ACHN (cell line): ENCODE results near the gene ADGRG1.

Experiments used
- DNase-seq: peaks from one replicate; pipeline ENCODE4 v3.0.0-alpha.2; 2015
- in situ Hi-C: cut with HindIII; loops from 2 replicates; pipeline ENCODE4 v1.10.0; 2017; ENCODE audit warnings: low sequenced_read_pairs, low pct_ligation_motif_present, low pct_unique_long_range_greater_than_20kb

ADGRG1 gene

DNA sequence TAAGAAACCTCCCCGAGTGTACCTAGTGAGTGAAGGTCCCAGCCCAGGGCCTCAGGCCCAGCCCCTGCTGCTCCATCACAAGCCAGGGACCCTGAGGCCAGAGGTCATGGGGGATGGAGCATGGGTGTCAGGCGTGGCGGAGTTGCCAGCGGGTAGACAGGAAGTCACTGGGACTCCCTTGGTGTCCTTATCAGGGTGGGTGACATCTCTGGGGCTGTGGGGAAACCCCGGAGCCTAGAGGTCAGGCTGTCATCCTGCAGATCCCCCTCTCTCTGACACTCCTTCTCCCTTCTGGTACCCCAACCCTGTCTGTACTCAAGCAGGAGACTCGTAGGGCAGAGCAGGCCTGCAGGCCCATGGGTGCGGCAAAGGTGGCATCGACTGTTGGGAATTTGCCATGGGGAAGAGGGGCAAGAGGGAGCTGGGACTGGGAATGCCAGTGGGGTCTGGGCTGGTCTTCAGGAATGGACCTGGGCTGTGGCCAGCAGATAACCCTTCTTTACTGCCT, 10.8 kb upstream of the ADGRG1 start:
- in situ Hi-C loops: no loop called here
- no peak for DNase-seq

DNA sequence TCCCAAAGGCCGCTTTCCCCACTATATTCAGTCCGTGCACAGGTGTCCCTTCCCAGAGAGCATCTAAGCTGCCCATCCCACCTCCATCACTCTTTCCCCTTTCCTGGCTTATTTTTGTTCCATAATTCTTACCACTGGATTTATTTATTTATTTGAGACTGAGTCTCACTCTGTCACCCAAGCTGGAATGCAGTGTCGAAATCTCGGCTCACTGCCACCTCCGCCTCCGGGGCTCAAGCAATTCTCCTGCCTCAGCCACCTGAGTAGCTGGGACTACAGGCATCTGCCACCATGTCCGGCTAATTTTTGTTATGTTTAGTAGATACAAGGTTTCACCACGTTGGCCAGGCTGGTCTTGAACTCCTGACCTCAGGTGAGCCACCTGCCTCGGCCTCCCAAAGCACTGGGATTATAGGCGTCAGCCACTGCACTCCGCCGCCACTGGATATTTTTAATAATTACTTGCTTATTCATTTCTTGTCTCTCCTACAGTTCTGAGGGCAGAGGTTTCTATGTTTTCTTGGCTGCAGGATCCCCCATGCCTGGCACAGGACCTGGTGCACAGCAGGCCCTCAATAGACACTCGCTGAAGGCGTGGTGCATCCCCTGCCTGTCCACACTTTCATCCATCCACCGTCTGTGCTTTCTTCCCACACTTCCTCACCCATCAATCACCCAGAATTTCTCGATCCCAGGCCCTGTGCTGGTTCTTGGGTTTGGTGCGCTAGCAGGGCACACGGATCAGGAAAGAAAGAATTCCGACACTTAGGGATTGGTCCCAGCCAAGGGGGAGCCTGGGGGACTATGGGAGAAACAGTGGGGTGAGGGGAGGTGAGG, 9.9 kb upstream of the ADGRG1 start:
- in situ Hi-C loops: no loop called here
- no peak for DNase-seq

DNA sequence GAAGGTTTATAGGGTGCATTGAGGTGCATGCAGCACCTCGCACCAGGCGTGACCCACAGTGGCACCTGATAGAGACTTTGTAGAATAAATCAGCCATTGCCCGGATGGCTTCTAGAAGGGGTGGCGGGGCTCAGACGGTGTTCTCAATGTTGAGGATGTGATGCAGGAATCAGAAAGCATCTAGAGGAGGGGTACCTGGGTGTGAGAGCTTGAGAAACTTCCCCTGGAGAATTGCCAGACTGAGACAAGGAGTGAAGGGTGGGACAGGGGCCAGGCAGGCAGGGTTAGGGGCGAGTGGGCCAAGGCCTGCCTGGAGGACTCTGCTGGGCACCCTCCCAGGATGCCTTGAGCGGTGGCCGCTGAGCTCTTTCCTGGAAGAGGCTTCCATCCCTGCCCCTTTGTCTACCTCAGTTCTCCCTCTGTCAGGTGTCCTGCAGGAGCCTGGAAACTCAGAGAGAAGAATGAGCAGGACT, 9.3 kb upstream of the ADGRG1 start:
- DNase-seq: no peak
- in situ Hi-C loops: no loop called here

DNA sequence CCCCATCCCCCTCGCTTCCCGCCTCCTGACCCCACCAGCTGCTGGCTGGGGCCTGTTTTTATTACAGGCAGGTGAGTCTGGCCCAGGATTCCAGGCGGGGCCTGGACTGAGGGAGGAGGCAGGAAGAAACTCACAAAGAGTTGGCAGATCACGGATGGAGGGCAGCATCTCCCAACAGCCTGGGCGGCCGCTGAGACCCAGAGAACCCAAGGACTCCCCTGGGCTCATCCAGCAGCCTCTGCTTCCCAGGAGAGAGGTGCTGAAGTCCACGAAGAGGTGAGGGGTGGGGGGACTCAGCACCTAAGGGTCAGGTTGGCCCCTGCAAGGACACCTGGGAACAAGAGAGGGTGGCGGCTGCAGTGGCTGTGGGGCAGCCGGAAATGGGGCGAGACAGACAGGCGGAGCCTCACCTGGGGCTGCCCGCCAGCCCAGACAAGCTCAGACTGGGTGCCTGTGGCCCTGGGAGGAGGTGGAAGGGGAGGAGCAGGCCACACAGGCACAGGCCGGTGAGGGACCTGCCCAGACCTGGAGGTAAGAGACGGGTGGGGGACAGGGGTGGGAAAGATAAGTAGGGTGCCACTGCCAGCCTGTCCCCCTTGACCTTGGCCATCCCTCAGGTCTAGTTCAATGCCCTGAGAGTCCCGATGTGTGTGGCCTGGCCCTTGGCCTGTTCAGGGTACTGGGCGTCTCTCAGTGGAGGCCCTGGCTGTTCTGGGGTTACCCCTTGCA, 8.7 kb upstream of the ADGRG1 start:
- in situ Hi-C loops: no loop called here
- no peak for DNase-seq

GRCh38 chr16:57620335-57621231, 7.8 kb upstream of the ADGRG1 start:
- in situ Hi-C loops: no loop called here
- DNase-seq: no peak

DNA sequence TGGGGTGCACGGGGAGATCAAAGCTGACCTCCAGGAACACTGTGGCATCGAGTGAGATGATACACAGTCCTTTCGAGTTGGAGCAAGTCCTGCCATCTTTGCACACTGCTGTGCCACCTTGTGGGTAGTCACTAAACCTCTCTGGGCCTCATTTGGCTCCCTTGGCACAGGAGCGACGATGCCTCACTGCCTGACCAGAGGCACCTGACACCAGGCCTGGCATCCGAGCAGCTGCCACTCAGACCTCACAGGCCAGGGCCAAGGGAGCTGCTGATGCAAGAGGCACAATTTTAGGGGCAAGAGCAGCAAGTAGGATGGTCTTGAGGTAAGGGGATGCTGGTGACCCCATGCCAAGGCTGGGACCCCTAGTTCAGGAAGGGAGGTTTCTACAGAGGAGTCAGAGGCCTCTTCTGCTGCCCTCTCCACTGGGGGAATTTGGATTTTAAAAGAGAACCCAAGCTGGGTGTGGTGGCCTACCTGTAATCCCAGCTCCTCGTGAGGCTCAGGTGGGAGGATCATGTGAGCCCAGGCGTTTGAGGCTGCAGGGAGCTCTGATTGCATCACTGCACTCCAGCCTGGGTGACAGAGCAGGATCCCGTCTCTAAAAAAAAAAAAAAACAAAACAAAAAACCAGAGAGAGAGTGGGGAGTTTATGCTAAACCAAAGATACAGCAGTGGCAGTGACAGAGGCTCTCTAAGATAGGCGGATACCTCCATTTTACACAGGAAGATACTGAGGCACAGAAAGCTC, 6.7 kb upstream of the ADGRG1 start:
- DNase-seq: no peak
- in situ Hi-C loops: no loop called here

DNA sequence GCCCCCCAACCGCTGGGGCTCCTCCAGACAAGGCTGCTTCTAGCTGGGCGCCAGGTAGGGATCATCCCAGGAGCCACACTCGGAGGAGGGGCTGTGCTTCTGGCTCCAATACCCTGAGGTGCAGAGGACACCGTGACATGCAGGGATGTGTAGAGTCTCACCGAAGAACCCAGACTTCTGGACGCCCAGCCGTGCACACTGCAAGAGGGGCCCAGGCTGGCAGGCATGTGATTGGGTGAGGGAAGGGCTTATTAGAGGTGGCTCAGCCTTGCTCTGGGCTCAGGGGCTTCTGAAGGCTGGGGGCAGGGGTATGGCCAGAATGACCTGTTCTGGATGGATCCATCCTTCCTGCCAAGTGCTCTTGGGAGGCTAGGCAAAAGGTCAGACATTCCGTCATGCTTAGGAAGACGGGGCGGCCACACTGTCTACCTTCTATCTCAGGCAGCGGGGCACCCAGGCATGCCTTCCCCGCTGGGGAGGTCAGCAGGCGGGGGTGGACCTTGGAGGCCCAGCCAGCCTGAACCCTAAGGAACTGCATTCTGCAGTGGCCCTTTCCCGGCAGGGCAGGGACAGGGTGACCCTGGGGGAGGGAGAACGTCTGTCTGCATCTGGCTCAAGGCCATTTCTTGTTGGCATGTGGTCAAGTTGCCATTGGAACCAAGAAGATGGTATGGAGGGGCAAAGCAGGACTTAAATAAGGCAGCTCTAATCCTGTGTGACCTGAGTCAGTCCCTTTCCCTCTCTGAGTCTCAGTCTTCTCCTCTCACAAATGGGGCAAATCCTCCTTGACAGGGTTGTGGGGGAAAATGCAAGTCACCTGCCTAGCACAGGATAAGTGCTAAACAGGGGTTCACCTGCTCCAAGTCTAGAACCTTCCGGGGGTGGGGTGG, 5.8 kb upstream of the ADGRG1 start:
- in situ Hi-C loops: no loop called here
- DNase-seq: peak; percentile 79

- peak; percentile 74 for DNase-seq
- in situ Hi-C loops: no loop called here
Observed at GRCh38 chr16:57623251-57624043, 5.0 kb upstream of the ADGRG1 start.

DNA sequence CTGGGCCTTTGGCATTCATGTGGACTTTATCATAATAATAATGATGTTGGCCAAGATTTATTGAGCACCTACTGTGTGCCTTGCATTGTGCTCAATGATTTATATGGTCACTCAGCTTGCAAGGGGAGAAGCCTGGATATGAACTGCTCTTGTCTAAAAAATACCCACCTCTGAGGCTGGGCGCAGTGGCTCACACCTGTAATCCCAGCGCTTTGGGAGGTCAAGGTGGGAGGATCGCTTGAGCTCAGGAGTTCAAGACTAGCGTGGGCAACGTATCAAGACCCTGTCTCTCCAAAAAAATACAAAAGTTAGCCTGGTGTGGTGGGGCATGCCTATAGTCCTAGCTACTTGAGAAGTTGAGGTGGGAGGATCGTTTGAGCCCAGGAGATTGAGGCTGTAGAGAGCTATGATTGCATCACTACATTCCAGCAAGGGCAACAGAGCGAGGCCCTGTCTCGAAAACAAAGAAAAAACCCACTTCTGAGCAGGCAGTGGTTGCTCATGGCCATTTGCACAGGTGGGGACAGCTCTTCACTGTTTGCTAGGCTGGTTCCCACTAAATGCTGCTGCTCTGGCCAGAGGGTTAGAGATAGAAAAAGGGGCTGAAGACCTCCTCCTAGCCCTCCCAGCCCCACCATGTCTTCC, 4.3 kb upstream of the ADGRG1 start:
- peak; percentile 83 for DNase-seq
- in situ Hi-C loops: no loop called here

DNA sequence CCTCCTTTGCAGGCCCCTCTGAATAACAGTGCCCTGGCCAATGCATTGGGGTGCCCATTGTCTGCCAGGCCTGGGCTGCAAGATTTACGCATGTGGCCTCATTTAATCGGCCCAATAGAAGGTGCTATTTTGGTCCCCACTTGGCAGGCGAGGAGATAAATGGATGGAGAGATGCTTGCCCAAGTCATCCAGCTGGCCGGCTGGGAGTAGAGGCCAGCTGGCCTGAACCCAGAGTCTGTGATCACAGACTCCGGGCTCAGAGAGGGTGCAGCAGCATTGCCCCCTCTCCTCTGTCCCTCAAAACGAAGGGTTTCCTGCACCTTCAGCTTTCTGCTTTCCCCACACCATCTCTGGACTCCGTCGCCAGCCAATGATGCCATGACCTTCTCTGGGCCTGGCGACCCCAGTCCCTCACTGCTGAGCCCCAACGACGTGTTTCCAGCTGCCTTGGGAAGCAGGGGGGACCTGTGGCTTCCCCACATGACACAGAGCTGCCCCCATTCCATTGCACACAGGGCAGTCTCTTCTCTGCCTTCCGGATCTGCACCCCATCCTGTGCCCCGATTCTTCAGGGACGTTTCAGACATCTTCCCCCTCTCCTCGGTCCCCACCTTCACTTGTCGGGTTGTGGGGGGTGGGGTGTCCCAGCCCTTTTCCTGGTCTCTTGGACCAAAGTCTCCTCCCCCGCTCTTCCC, 3.5 kb upstream of the ADGRG1 start:
- in situ Hi-C loops: no loop called here
- DNase-seq: no peak

GRCh38 chr16:57626420-57627170, 1.8 kb upstream of the ADGRG1 start:
- in situ Hi-C loops: no loop called here

DNA sequence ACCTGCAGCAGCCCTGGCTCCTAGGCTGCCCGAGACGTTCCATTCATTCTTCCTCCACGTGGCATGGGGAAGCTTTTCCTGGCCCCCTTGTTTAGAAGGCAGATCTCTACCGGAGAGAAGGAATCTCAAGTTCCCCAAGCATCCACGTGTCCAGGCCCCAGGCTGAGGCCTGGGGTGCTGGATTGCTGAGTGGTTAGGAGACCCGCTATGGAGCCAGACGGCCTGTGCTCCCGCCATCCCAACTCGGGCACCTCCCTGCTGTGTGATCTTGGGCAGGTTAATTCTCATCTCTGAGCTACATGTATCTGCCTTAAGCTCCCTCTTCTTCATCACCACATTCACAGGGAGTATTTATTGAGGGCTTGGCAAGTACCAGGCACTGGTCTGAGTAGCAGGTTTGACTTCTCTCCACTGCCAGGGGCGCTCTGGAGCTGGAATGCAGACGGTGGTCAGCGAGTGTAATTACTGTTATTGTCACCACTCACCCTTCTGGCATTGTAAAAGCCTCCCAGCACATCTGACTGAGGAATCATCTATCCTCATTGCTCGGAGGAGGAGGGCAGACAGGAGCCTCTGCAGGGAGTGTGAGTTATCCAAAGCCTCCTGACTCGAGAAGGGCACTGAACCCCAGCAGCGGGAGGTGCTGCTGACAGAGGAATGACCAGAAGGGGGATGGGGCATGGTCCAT, 1.1 kb upstream of the ADGRG1 start:
- in situ Hi-C loops: no loop called here
- DNase-seq: peak; percentile 99

More at GRCh38 chr16:57626420-57627170, 1.8 kb upstream of the ADGRG1 start:
- no peak for DNase-seq

GRCh38 chr16:57628783-57629293, 408 bp downstream of the ADGRG1 start:
- in situ Hi-C loops: no loop called here
- DNase-seq: no peak
